Heart right ventricle (tissue), 16 donors: Measurements from ENCODE around the gene MADCAM1. TPM values are rescaled to one million over a fixed set of nuclear protein-coding genes. Genes with fewer than 3 reads are reported as not detected.

Experiments
- ATAC-seq, 8 donors: fragments of 200-7000 bp; cut with Tn5 transposase; one replicate each; pipeline ENCODE4 v1.9.1; 2020; ENCODE audit warnings: mild to moderate bottlenecking in 8 of 8, moderate library complexity in 8 of 8, moderate number of reproducible peaks in 1 of 8
- DNase-seq, 2 donors: peaks; one replicate each; pipeline ENCODE4 v3.0.0-alpha.2; 2020
- H3K27ac ChIP-seq, 10 donors: fragments of 200-600 bp; sonication (generic) in 2 of 10; one replicate each; pipeline versions ENCODE4 v1.5.0 to v1.8.0; 2020 to 2022; ENCODE audit warnings: mild to moderate bottlenecking in 3 of 10
- H3K27me3 ChIP-seq, 7 donors: fragments of 200-600 bp; one replicate each; pipeline ENCODE4 v1.8.0; 2021 to 2022; ENCODE audit warnings: mild to moderate bottlenecking in 2 of 7
- H3K36me3 ChIP-seq, 9 donors: fragments of 200-600 bp; sonication (generic) in 1 of 9; one replicate each; pipeline versions ENCODE4 v1.5.0 to v1.8.0; 2020 to 2022; ENCODE audit warnings: mild to moderate bottlenecking in 2 of 9
- H3K4me1 ChIP-seq, 9 donors: fragments of 200-600 bp; sonication (generic) in 1 of 9; one replicate each; pipeline versions ENCODE4 v1.5.0 to v1.8.0; 2020 to 2022; ENCODE audit warnings: mild to moderate bottlenecking in 4 of 9
- H3K4me3 ChIP-seq, 10 donors: fragments of 200-600 bp; sonication (generic) in 2 of 10; one replicate each; pipeline versions ENCODE4 v1.5.0 to v1.8.0; 2020 to 2022; ENCODE audit warnings: mild to moderate bottlenecking in 7 of 10, moderate library complexity in 2 of 10
- H3K9me3 ChIP-seq, 11 donors: fragments of 200-600 bp in 10 of 11; sonication (generic) in 2 of 11; one replicate each; pipeline versions ENCODE4 v1.5.0 to v1.8.0; 2013 to 2022; ENCODE audit warnings: mild to moderate bottlenecking in 2 of 11, control low read depth in 1 of 11, moderate library complexity in 1 of 11
- CTCF ChIP-seq, 9 donors: fragments of 200-600 bp; sonication (generic) in 2 of 9; IDR thresholded peaks; one replicate each; pipeline versions ENCODE4 v1.5.0 to v1.8.0; 2021 to 2022; ENCODE audit warnings: antibody characterized with exemption in 9 of 9, mild to moderate bottlenecking in 5 of 9, moderate library complexity in 1 of 9
- WGBS, 2 donors: extraction: QIAGEN DNeasy Blood & Tissue Kit; methylation state at CpG; one replicate each; pipeline ENCODE4 v1.1.7; 2013; ENCODE audit warnings: inconsistent platforms in 1 of 2; 5-methylcytosine and 5-hydroxymethylcytosine counted together
- intact Hi-C, 10 donors: fragments of 100-400 bp; cut with DNase I; formaldehyde crosslinking; loops; one replicate each; pipeline versions ENCODE4 v1.11.1 to v1.14.2; 2022
- polyA plus RNA-seq, 2 donors: library from polyadenylated mRNA; stranded (reverse); fragments of 200-250 nt; gene quantifications; one replicate each; pipeline ENCODE4 v1.2.3, GENCODE V29; 2013
- total RNA-seq, 10 donors: library from RNA; stranded (reverse); fragmentation: NEBNext Ultra II Directional in 3 of 10; extraction: Animal tissue kit (Norgen Biotek cat#: 25700) in 3 of 10; gene quantifications; one replicate each; pipeline versions ENCODE4 v1.2.1 to v1.2.4, GENCODE V29; 2021 to 2023
- donor health status: Arrhythmogenic right ventricular cardiomyopathy.
- donor health status: ischemic (EF 13 %, LVEDD 7.1; RV severe dilation, severe dysfunction).
- donor health status: healthy with polysubstance abuse.
- donor health status: DM: no; HTN: yes; CAD: no.
- donor health status: DM: no; HTN: no; CAD: no.
- donor health status: ischemic (EF 25% LVEDD 6.9; RV normal size, moderate dysfunction).
- donor health status: ischemic (EF 25% LVEDD 5.7; RV mildly dilated, moderate dysfunction).
- donor health status: healthy.
- donor health status: DM: yes; HTN: yes; CAD: no.
- donor health status: Ischemic cardiomyopathy.
- donor health status: ischemic (EF 35%, LVEDD 5.7; RV mildly dilated, moderate dysfunction).
- donor health status: nonischemic (EF 11% LVEDD 7.7; RV severe dilation, severe dysfunction).
- donor health status: DM: yes; HTN: yes; CAD: no.
- donor health status: PGD.
- donor health status: ischemic (EF 29% LVEDD 5.4; RV normal size, mild dysfunction).
- donor health status: nonischemic (EF 23%, LVEDD 6.1; RV moderate dilation, normal function).

The MADCAM1 gene
- total and polyA plus RNA-seq, 12 donors, result 0.09 to 0.80 (median 0.17) TPM; not detected in 1

- H3K27me3 ChIP-seq, result no peaks in the 10 kb centered on the region
- H3K4me3 ChIP-seq, result peak overlapping the region; percentile 83 to 100 (median 98)
- no peak for TF ChIP-seq CTCF (IDR thresholded peaks at IDR 0.05)
- no peak for ATAC-seq
- no peaks in the 10 kb centered on the region for H3K9me3 ChIP-seq
- no peak for DNase-seq
- WGBS, 2 donors, result 26 to 31% methylated on average over 25 of the region's 25 CpGs
- intact Hi-C loops, result loop anchor here in 4 of 10 donors (2.0 to 10.0 kb wide), 4 partner anchors 39 to 101 kb away; partner anchors contain the start of genes BSG (in 3 of the 4), POLRMT (in 2 of the 4) and FGF22 (in 1 of the 4)
- peaks cover 16 to 48% (median 38%) of the 10 kb centered on the region in 9 donors for H3K4me1 ChIP-seq
- H3K36me3 ChIP-seq, result peaks cover 0 to 35% (median 29%) of the 10 kb centered on the region in 9 donors
- peak overlapping the region; percentile 94 to 100 (median 98) for H3K27ac ChIP-seq
These were observed 37.2 kb downstream of the MADCAM1 start for GRCh38 chr19:533364-534058.

GRCh38 chr19:534088-534487 is 37.8 kb downstream of the MADCAM1 start:
- Histone ChIP-seq H3K27ac (peak overlapping the region in 9 of 10 donors; percentile 94 to 100 (median 98)), H3K9me3 (no peaks in the 10 kb centered on the region), H3K27me3 (no peaks in the 10 kb centered on the region), H3K4me3 (peak overlapping the region in 9 of 10 donors; percentile 83 to 100 (median 99)), H3K4me1 (peaks cover 16 to 54% (median 39%) of the 10 kb centered on the region in 9 donors), H3K36me3 (peaks cover 0 to 41% (median 34%) of the 10 kb centered on the region in 9 donors)
- intact Hi-C loops, result loop anchor here in 3 of 10 donors (5.0 to 10.0 kb wide), 3 partner anchors 38 to 101 kb away; partner anchors contain the start of genes POLRMT (in 2 of the 3), BSG (in 1 of the 3) and FGF22 (in 1 of the 3)
- no peak for DNase-seq
- ATAC-seq, result no peak
- WGBS, 2 donors, result 79 to 81% methylated on average over 14 of the region's 14 CpGs
- no peak for TF ChIP-seq CTCF (IDR thresholded peaks at IDR 0.05)

GRCh38 chr19:535017-535835 is 38.9 kb downstream of the MADCAM1 start:
- peaks cover 16 to 56% (median 39%) of the 10 kb centered on the region in 9 donors for H3K4me1 ChIP-seq

More at GRCh38 chr19:535017-535835, 38.9 kb downstream of the MADCAM1 start:
- 66 to 71% methylated on average over 16 of the region's 16 CpGs for WGBS, 2 donors
- intact Hi-C loops, result loop anchor here in 1 of 10 donors (10.0 kb wide), 1 partner anchor 100 kb away; the partner anchor contains the start of genes FGF22 and POLRMT
- no peaks in the 10 kb centered on the region for H3K27me3 ChIP-seq
- ATAC-seq (no peak), DNase-seq (no peak)
- no peaks in the 10 kb centered on the region for H3K9me3 ChIP-seq
- H3K27ac ChIP-seq, result peak overlapping the region in 5 of 10 donors; percentile 15 to 40 (median 34)
- H3K4me3 ChIP-seq, result no peak overlapping the region
- peak in 2 of 9 donors; percentile 22 to 31 for TF ChIP-seq CTCF (IDR thresholded peaks at IDR 0.05)
- peaks cover 0 to 48% (median 41%) of the 10 kb centered on the region in 9 donors for H3K36me3 ChIP-seq
